WI38 (cell line): ENCODE results near the gene SLC7A8.

ENCODE experiments used
- H3K4me3 ChIP-seq: 2 replicates; pipeline ENCODE4 v1.5.1; 2011; ENCODE audit warnings: low read depth, mild to moderate bottlenecking, control low read depth, low read length
- CTCF ChIP-seq: IDR thresholded peaks from 2 replicates; pipeline ENCODE4 v1.5.1; 2012; ENCODE audit warnings: low read depth, mild to moderate bottlenecking, control low read depth, low read length

SLC7A8 gene

GRCh38 chr14:23172096-23172495 lies 11.4 kb downstream of the SLC7A8 start:
- no peak for TF ChIP-seq CTCF
- H3K4me3 ChIP-seq, result no peak overlapping the region

GRCh38 chr14:23171222-23171975 lies 12.1 kb downstream of the SLC7A8 start:
- no peak for TF ChIP-seq CTCF
- no peak overlapping the region for H3K4me3 ChIP-seq

GRCh38 chr14:23169622-23170021 lies 13.8 kb downstream of the SLC7A8 start:
- TF ChIP-seq CTCF, result no peak

GRCh38 chr14:23168246-23168645 lies 15.2 kb downstream of the SLC7A8 start:
- no peak overlapping the region for H3K4me3 ChIP-seq

More at GRCh38 chr14:23169622-23170021, 13.8 kb downstream of the SLC7A8 start:
- no peak overlapping the region for H3K4me3 ChIP-seq

GRCh38 chr14:23167116-23167847 lies 16.2 kb downstream of the SLC7A8 start:
- TF ChIP-seq CTCF, result no peak
- no peak overlapping the region for H3K4me3 ChIP-seq

More at GRCh38 chr14:23168246-23168645, 15.2 kb downstream of the SLC7A8 start:
- no peak for TF ChIP-seq CTCF

GRCh38 chr14:23164949-23165348 lies 18.5 kb downstream of the SLC7A8 start:
- TF ChIP-seq CTCF, result no peak
- no peak overlapping the region for H3K4me3 ChIP-seq

GRCh38 chr14:23164250-23164649 lies 19.2 kb downstream of the SLC7A8 start:
- no peak for TF ChIP-seq CTCF
- no peak overlapping the region for H3K4me3 ChIP-seq
